Pons (tissue), 1 donor: ENCODE data around the gene SIK1.
"Not testable (repeated sequence)": the region's sequence is repeated elsewhere in the genome, so short reads cannot be mapped to it uniquely, and the experiment has no call there.

Experiments
- DNase-seq: peaks from one replicate; pipeline ENCODE4 v3.0.0-alpha.2; 2016; ENCODE audit warnings: low spot score

Gene SIK1

GRCh38 chr21:43396788-43397438 is 30.0 kb downstream of the SIK1 start:
- DNase-seq: not testable (repeated sequence)

- not testable (repeated sequence) for DNase-seq
Observed at GRCh38 chr21:43383351-43383750, 43.6 kb downstream of the SIK1 start.

- not testable (repeated sequence) for DNase-seq
Observed at GRCh38 chr21:43382902-43383301, 44.0 kb downstream of the SIK1 start.

- DNase-seq: not testable (repeated sequence)
Observed at GRCh38 chr21:43380852-43381533, 45.9 kb downstream of the SIK1 start.

GRCh38 chr21:43380337-43380736 is 46.6 kb downstream of the SIK1 start:
- not testable (repeated sequence) for DNase-seq

GRCh38 chr21:43379626-43380122 is 47.3 kb downstream of the SIK1 start:
- not testable (repeated sequence) for DNase-seq

- no peak for DNase-seq
Observed at GRCh38 chr21:43376478-43376882, 50.5 kb downstream of the SIK1 start.

- no peak for DNase-seq
Observed at GRCh38 chr21:43375837-43376477, 51.0 kb downstream of the SIK1 start.

GRCh38 chr21:43375006-43375836 is 51.7 kb downstream of the SIK1 start:
- DNase-seq: no peak

- no peak for DNase-seq
Observed at GRCh38 chr21:43374228-43374885, 52.6 kb downstream of the SIK1 start.

- no peak for DNase-seq
Observed at GRCh38 chr21:43373362-43374227, 53.3 kb downstream of the SIK1 start.

GRCh38 chr21:43372663-43373361 is 54.1 kb downstream of the SIK1 start:
- DNase-seq: no peak

GRCh38 chr21:43371786-43372185 is 55.1 kb downstream of the SIK1 start:
- DNase-seq: no peak

GRCh38 chr21:43370888-43371570 is 55.9 kb downstream of the SIK1 start:
- DNase-seq: no peak

GRCh38 chr21:43370091-43370658 is 56.8 kb downstream of the SIK1 start:
- no peak for DNase-seq

- no peak for DNase-seq
Observed at GRCh38 chr21:43369596-43370090, 57.3 kb downstream of the SIK1 start.

GRCh38 chr21:43369124-43369523 is 57.8 kb downstream of the SIK1 start:
- peak; percentile 43 for DNase-seq

- DNase-seq: no peak
Observed at GRCh38 chr21:43368685-43369084, 58.2 kb downstream of the SIK1 start.

GRCh38 chr21:43367859-43368258 is 59.1 kb downstream of the SIK1 start:
- no peak for DNase-seq
